OCI-LY3 (cell line): Measurements from ENCODE around the gene FRMPD4.

ENCODE experiments used
- H2AFZ ChIP-seq: fragments of 200-600, 300-600 bp; shearing (Covaris generic); 2 replicates; pipeline ENCODE4 v1.6.0; 2014; ENCODE audit warnings: antibody characterized with exemption, low read depth, low read length
- H3K27ac ChIP-seq: fragments of 200-600, 300-600 bp; sonication (generic); 2 replicates; pipeline ENCODE4 v1.5.1; 2014; ENCODE audit warnings: mild to moderate bottlenecking, low read length, moderate library complexity, mixed read lengths
- H3K27me3 ChIP-seq: fragments of 200-600, 300-600 bp; sonication (generic); 2 replicates; pipeline ENCODE4 v1.6.1; 2014; ENCODE audit warnings: low read depth, low read length, mixed read lengths
- H3K36me3 ChIP-seq: fragments of 200-600, 300-600 bp; sonication (generic); replicated peaks from 2 replicates; pipeline ENCODE3; 2014; ENCODE audit warnings: low read depth, low read length, mixed read lengths
- H3K4me1 ChIP-seq: fragments of 300-600, 200-600 bp; sonication (generic); 2 replicates; pipeline ENCODE4 v1.6.1; 2014; ENCODE audit warnings: low read length, mixed read lengths
- H3K4me2 ChIP-seq: fragments of 200-600, 300-600 bp; sonication (generic); 2 replicates; pipeline ENCODE4 v1.6.1; 2014; ENCODE audit warnings: low read length, mixed read lengths
- H3K4me3 ChIP-seq: fragments of 300-600, 200-600 bp; sonication (generic); 2 replicates; pipeline ENCODE4 v1.5.1; 2014; ENCODE audit warnings: antibody characterized with exemption, mild to moderate bottlenecking, low read length, moderate library complexity
- H3K79me2 ChIP-seq: fragments of 300-600, 200-600 bp; shearing (Covaris generic); 2 replicates; pipeline ENCODE4 v1.6.1; 2014; ENCODE audit warnings: mild to moderate bottlenecking, low read length, mixed read lengths
- H3K9ac ChIP-seq: fragments of 300-600, 200-600 bp; shearing (Covaris generic); 2 replicates; pipeline ENCODE4 v1.6.0; 2014; ENCODE audit warnings: mild to moderate bottlenecking, low read length, moderate library complexity
- H3K9me3 ChIP-seq: fragments of 200-600, 300-600 bp; shearing (Covaris generic); 2 replicates; pipeline ENCODE4 v1.6.1; 2014; ENCODE audit warnings: low read length, mixed read lengths; ENCODE audit not compliant: insufficient read depth
- H4K20me1 ChIP-seq: fragments of 200-600, 300-600 bp; sonication (generic); 2 replicates; pipeline ENCODE4 v1.6.1; 2016; ENCODE audit warnings: low read length, mixed read lengths; ENCODE audit not compliant: insufficient read depth
- EZH2phosphoT487 ChIP-seq: fragments of 200-600 bp; shearing (Covaris generic); IDR thresholded peaks from 2 replicates; pipeline ENCODE4 v1.6.1; 2018; ENCODE audit warnings: antibody characterized with exemption, mixed run types, low read depth
- TF ChIP-seq, protein P1 (sequence below): fragments of 200-600, 300-600 bp; sonication (generic); IDR thresholded peaks from 2 replicates; pipeline ENCODE4 v1.5.1; 2014; ENCODE audit warnings: antibody characterized with exemption, low read length, low read depth

The FRMPD4 gene

DNA sequence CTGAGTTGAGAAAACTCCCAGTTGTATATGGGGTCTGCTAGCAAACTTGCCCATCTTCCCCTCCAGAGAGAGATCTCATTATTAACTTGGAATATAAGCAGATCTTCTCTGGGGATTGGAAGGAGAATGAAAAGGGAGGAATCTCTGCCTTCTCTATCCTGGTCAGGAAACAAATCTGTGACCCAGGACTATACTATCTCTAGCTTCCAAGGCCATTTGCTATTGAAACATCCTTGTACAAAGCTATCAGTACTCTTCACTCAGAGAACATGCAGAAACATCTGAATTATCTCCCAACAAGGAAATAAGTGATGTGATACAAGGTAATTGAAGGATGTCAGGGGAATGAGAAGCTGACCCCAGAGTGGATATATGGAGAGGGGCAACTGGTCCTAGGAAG is 183.8 kb downstream of the FRMPD4 start:
- Histone ChIP-seq H3K27ac (no peak overlapping the region), H4K20me1 (no peaks in the 10 kb centered on the region), H3K4me1 (peaks cover 36% of the 10 kb centered on the region), H3K4me2 (no peak overlapping the region), H2AFZ (no peak overlapping the region), H3K9ac (no peak overlapping the region), H3K36me3 (no peaks in the 10 kb centered on the region), H3K27me3 (no peaks in the 10 kb centered on the region), H3K9me3 (no peaks in the 10 kb centered on the region), H3K79me2 (no peaks in the 10 kb centered on the region), H3K4me3 (no peak overlapping the region)
- no peak for TF ChIP-seq EZH2phosphoT487
- TF ChIP-seq, protein P1, sequence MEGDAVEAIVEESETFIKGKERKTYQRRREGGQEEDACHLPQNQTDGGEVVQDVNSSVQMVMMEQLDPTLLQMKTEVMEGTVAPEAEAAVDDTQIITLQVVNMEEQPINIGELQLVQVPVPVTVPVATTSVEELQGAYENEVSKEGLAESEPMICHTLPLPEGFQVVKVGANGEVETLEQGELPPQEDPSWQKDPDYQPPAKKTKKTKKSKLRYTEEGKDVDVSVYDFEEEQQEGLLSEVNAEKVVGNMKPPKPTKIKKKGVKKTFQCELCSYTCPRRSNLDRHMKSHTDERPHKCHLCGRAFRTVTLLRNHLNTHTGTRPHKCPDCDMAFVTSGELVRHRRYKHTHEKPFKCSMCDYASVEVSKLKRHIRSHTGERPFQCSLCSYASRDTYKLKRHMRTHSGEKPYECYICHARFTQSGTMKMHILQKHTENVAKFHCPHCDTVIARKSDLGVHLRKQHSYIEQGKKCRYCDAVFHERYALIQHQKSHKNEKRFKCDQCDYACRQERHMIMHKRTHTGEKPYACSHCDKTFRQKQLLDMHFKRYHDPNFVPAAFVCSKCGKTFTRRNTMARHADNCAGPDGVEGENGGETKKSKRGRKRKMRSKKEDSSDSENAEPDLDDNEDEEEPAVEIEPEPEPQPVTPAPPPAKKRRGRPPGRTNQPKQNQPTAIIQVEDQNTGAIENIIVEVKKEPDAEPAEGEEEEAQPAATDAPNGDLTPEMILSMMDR, result no peak

DNA sequence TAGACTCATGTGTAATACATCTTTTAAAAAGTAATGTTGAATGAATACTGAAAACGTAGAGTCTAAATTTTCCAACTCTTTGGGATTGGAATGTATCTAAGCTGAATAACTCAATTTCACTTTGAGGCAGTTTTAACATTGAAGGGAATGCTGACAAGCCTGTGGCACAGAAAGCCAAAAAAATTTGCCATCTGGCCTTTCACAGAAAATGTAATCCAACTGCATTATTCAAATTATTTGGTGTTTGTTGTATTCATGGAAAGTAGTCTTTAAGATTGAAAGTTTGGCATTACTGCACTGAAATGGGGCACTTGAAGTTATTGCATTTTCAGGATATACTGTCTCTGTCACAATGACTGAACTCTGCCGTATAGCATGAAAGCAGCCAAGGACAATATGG is 186.9 kb downstream of the FRMPD4 start:
- Histone ChIP-seq H3K36me3 (no peaks in the 10 kb centered on the region), H3K27me3 (no peaks in the 10 kb centered on the region), H3K79me2 (no peaks in the 10 kb centered on the region), H4K20me1 (no peaks in the 10 kb centered on the region), H3K27ac (no peak overlapping the region), H2AFZ (no peak overlapping the region), H3K9me3 (no peaks in the 10 kb centered on the region), H3K4me1 (peaks cover 22% of the 10 kb centered on the region), H3K9ac (no peak overlapping the region), H3K4me2 (no peak overlapping the region), H3K4me3 (no peak overlapping the region)
- TF ChIP-seq EZH2phosphoT487, result no peak
- TF ChIP-seq, protein P1, result no peak

DNA sequence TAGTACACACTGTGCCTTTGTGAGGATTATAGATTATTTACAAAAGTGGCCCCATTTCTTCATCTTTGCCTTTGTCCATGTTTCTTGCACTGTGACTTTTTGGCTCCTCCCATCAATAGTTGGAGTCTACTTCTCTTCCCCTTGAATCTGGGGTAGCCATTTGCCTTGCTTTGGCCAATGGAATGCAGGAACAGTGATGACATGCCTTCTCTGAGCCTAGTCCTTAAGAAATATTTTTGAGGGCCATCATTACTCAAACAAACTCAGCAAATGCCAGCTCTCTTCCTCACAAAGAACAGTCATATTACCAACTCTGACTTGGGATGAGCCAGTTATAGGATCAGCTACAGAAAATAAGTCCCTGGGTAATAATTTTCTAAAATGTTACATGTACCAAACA is 189.6 kb downstream of the FRMPD4 start:
- no peaks in the 10 kb centered on the region for H4K20me1 ChIP-seq
- H3K4me1 ChIP-seq, result peaks cover 12% of the 10 kb centered on the region
- no peak overlapping the region for H2AFZ ChIP-seq
- no peak overlapping the region for H3K9ac ChIP-seq
- TF ChIP-seq, protein P1, result no peak
- TF ChIP-seq EZH2phosphoT487, result no peak
- no peaks in the 10 kb centered on the region for H3K9me3 ChIP-seq
- H3K27me3 ChIP-seq, result no peaks in the 10 kb centered on the region
- H3K4me2 ChIP-seq, result no peak overlapping the region
- H3K27ac ChIP-seq, result no peak overlapping the region
- no peak overlapping the region for H3K4me3 ChIP-seq
- H3K79me2 ChIP-seq, result no peaks in the 10 kb centered on the region
- no peaks in the 10 kb centered on the region for H3K36me3 ChIP-seq

DNA sequence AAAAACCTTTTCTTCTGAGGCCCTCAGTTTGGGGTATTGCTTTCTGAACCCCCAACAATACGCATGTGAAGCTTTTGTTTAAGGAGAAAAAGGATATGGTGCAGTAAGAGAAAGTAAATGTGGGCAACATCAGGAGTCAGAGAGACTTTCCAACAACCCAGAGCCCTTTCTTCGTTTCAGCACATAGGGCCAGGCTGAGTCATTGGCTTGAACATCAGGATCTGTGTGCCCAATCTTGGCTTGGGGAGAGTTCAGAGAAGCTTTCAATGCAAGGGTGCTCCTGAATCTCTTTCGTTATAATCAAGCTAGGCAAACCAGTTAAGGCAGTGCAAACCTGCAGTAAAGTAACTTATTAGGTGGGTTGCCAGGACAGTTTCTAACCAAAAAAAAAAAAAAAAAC is 191.2 kb downstream of the FRMPD4 start:
- H3K4me2 ChIP-seq, result no peak overlapping the region
- H3K4me3 ChIP-seq, result no peak overlapping the region
- no peaks in the 10 kb centered on the region for H3K27me3 ChIP-seq
- H3K4me1 ChIP-seq, result peaks cover 12% of the 10 kb centered on the region
- H3K79me2 ChIP-seq, result no peaks in the 10 kb centered on the region
- H4K20me1 ChIP-seq, result no peaks in the 10 kb centered on the region
- TF ChIP-seq, protein P1, result no peak
- no peak for TF ChIP-seq EZH2phosphoT487
- no peak overlapping the region for H3K9ac ChIP-seq
- no peak overlapping the region for H2AFZ ChIP-seq
- H3K9me3 ChIP-seq, result no peaks in the 10 kb centered on the region
- H3K27ac ChIP-seq, result no peak overlapping the region
- no peaks in the 10 kb centered on the region for H3K36me3 ChIP-seq
